HCT116 (cell line): ENCODE data around the gene ITGAL.

Source experiments
- CTCF ChIP-seq, 3 experiments: fragments of 200-600 bp in 1 of 3; sonication (generic) in 1 of 3; IDR thresholded peaks in 2 of 3; conservative IDR thresholded peaks in 1 of 3; 2 replicates each; pipeline ENCODE4 v1.5.1; 2012 to 2017; ENCODE audit warnings: low read depth in 2 of 3, low read length in 2 of 3, antibody characterized with exemption in 1 of 3, borderline replicate concordance in 1 of 3, control low read depth in 1 of 3, mild to moderate bottlenecking in 1 of 3, mixed read lengths in 1 of 3, mixed run types in 1 of 3, moderate library complexity in 1 of 3; ENCODE audit not compliant: insufficient read depth in 1 of 3
- EGR1 ChIP-seq: IDR thresholded peaks from 2 replicates; pipeline ENCODE4 v1.6.1; 2012; ENCODE audit warnings: low read depth
- ELF1 ChIP-seq: IDR thresholded peaks from 2 replicates; pipeline ENCODE4 v1.6.1; 2012; ENCODE audit warnings: low read depth, borderline replicate concordance
- EZH2phosphoT487 ChIP-seq: fragments of 200-600 bp; IDR thresholded peaks from 2 replicates; pipeline ENCODE4 v1.6.1; 2018; ENCODE audit warnings: antibody characterized with exemption, borderline replicate concordance
- POLR2A ChIP-seq: IDR thresholded peaks from 2 replicates; pipeline ENCODE4 v1.7.0; 2011; ENCODE audit warnings: borderline replicate concordance; ENCODE audit not compliant: insufficient read depth, insufficient read length; ENCODE audit errors: extremely low read depth
- POLR2AphosphoS5 ChIP-seq: IDR thresholded peaks from 2 replicates; pipeline ENCODE4 v1.6.1; 2011; ENCODE audit warnings: mild to moderate bottlenecking, low read depth, low read length, moderate library complexity
- TF ChIP-seq, protein P1 (sequence below): IDR thresholded peaks from 2 replicates; pipeline ENCODE4 v1.6.1; 2012
- TF ChIP-seq, protein P2 (sequence below): IDR thresholded peaks from 2 replicates; pipeline ENCODE4 v1.6.1; 2012

- TF ChIP-seq EZH2phosphoT487 (no peak), ELF1 (no peak), POLR2A (no peak), POLR2AphosphoS5 (no peak), CTCF (IDR thresholded peaks at IDR 0.05 in 2 of 3, conservative IDR thresholded peaks at IDR 0.05 in 1 of 3; ENCODE audit: borderline replicate concordance in 1 of 3, insufficient read depth in 1 of 3, low read depth in 2 of 3, low read length in 2 of 3) (no peak), EGR1 (no peak)
- TF ChIP-seq, protein P1, sequence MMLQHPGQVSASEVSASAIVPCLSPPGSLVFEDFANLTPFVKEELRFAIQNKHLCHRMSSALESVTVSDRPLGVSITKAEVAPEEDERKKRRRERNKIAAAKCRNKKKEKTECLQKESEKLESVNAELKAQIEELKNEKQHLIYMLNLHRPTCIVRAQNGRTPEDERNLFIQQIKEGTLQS = no peak
- TF ChIP-seq, protein P2, sequence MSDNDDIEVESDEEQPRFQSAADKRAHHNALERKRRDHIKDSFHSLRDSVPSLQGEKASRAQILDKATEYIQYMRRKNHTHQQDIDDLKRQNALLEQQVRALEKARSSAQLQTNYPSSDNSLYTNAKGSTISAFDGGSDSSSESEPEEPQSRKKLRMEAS = no peak
These were observed 35.0 kb upstream of the ITGAL start for GRCh38 chr16:30437511-30438046.
